Globus pallidus (tissue), 1 donor: ENCODE data around the gene TSTD1.

Source experiments
- DNase-seq: peaks from one replicate; pipeline ENCODE4 v3.0.0-alpha.2; 2015; ENCODE audit warnings: low spot score

TSTD1 gene

GRCh38 chr1:161038523-161039153 is at the start of gene TSTD1:
Gene TSTD1, minus strand, starts transcription at chr1:161038964. Its CDS starts 75 bp downstream, at chr1:161038889.
- DNase-seq = no peak

DNA sequence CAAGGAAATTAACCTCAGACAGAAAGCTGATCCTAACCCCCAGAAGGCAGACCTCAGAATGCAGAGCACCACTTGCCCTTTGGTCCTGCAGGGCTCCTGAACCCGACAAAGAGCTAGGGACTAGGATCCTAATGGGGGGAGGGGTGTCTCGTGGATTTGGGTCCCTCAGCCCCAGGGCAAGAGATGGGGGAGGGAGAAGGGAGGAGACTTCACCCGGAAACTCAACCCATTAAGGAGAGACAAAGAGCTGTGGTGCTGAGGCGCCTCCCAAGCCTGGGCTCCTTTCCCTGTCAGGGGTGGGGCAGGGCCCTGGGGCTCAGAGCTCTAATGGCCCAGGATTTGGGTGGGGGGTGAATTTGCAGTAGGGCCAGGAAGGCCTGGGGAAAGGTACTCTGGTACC is 47.7 kb upstream of the TSTD1 start:
- DNase-seq = no peak

DNA sequence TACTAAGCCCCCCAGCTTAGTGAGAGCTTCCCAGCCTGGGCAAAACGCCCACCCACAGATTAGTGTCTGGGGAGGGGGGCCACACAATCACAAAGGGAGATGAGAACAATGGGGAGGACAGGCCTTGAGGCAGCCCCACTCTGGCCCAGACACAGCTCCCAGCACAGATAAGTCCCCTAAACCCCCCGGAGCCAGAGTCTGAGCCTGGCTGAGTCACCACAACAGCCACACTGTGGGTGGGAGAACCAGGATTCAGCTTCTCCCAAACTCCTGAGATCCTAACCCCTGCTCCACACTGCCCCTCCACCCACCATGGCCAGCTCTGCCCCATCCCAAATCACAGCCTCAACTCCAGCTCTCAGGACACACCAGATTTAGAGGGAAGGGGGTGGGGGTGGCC is 46.4 kb upstream of the TSTD1 start:
- DNase-seq = no peak

- DNase-seq = no peak
Measured at GRCh38 chr1:161084597-161084988, 45.8 kb upstream of the TSTD1 start.

- no peak for DNase-seq
Measured at GRCh38 chr1:161083748-161084596, 45.2 kb upstream of the TSTD1 start.

DNA sequence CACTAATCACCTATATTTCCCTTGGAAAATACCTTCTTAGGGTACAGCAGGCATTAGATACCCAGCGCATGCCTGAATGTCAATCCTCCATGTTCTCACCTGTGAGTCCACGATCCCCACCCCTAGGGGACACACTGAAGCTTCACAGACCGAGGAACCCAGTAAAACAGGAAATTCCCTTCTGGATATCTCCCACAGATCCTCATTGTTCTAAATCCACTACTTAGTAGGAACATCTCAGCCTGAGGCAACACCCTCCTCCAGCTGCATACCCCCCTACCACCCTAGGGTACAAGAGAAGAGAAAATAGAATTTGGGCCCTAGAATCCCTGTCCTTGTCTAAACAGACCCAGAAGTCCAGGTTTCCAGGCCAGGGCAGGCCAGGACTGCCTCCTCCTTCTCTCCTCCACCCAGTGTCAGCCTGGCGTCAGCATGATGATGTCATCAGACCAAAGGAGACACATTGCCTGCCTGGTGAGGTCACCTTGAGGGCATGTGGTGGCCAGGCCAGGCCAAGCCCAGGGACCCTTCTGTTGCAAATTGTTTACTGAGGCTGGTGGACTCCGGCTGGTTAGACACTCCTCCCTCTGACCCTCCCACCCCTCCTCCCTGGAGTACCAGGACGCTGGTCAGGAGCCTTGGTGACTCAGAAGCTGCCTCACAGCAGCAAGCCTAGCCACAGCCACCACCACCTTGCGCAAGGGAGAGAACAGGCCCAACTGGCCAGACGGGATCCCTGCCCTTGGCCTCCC is 44.4 kb upstream of the TSTD1 start:
- DNase-seq = no peak

- no peak for DNase-seq
Measured at GRCh38 chr1:161082483-161082882, 43.7 kb upstream of the TSTD1 start.

GRCh38 chr1:161081519-161081918 is 42.8 kb upstream of the TSTD1 start:
- no peak for DNase-seq

DNA sequence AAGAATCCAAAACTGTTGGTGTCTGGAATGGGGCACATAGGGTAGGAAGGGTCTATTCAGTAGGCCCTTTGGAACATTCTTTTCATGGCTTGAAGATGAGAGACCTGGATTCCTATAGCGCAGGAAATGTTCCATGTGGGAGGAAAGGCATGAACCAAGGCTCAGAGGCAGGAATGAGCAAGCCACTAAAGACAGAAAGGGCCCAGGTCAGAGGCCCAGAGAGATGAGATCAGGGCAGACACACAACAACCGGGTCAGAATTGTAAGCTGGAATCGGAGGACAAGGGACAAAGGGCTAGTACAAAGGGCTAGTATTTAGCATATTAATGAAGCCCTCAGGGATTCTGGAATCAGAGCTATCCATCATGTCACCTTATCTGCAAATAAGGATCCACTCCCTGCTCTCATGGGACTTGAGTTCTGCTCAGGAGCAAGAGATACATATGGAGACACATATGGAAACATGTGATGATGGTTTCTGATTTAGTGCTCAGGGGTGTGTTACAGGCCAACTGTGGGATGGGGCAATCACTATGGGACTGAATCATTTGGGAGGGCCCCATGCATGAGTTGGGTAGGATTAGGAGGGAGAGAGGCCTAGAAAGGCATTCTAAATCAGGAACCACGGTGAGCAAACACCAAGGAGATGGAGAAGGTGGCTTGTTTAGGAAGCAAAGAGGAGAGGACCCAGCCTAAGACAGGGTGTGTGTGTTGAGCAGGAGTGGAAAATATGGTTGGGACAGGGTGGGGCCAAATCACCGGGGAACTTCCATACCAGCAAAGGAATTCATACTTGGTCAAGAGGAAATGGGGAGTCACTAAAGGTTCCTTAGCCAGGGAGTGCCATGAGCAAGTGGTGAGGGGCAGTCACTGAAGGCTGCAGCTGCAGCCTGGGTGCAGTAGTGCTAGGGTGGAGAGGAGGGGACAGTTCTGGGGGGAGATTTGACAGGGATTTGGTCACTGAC is 42.0 kb upstream of the TSTD1 start:
- no peak for DNase-seq

- DNase-seq = no peak
Measured at GRCh38 chr1:161079436-161080110, 40.8 kb upstream of the TSTD1 start.

DNA sequence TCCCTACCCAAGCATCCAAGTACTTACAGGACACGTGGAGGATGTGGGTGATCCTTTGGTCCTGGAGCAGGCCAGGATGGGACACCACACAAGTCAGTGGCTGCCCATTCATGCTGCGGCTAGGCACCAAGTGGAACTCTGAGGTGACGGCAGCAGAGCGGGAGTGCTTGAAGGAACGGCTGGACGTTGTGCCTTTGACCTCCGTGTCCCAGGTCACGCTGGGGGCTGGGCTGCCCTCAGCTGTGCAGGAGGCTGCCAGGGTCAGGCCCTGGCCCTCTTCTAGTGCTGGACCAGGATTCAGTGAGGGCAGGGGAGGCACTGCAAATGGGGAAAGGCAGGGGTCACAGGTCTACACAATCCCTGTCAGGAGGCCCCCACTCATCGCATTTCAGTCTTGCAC is 38.7 kb upstream of the TSTD1 start:
- DNase-seq = no peak

- DNase-seq = no peak
Measured at GRCh38 chr1:161076410-161076809, 37.6 kb upstream of the TSTD1 start.

DNA sequence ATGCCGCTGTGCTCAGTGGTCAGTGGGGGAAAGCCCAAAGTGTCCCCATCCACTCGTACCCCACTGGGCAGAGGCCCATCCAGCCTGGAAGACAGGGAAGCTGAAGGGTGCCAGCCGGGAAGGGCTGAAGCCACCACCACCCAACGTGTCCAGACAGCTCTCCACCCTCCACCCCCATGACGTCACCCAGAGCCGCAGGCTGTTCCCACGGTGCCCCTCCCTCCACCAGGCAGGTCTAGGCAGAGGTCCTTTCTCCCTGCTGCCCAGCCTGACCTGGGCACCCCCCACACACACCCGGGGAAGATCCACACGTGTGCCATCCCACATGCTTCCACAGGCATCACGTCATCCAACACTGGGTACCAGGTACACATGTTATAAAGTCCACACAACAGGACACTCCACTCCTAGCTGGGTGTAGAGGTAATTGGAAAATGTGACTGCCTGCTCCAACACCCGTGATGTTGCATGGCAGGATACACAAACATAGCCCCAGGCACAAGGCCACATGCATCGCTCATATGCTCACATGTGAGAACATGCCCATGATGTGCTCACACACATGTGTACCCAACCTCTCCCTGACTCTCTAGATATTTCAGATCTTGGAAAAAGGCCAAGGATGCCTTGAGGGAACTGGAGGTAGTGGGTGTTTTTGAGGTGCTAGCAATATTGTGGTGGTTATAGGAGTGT is 36.1 kb upstream of the TSTD1 start:
- no peak for DNase-seq

- DNase-seq = no peak
Measured at GRCh38 chr1:161073474-161074121, 34.8 kb upstream of the TSTD1 start.

DNA sequence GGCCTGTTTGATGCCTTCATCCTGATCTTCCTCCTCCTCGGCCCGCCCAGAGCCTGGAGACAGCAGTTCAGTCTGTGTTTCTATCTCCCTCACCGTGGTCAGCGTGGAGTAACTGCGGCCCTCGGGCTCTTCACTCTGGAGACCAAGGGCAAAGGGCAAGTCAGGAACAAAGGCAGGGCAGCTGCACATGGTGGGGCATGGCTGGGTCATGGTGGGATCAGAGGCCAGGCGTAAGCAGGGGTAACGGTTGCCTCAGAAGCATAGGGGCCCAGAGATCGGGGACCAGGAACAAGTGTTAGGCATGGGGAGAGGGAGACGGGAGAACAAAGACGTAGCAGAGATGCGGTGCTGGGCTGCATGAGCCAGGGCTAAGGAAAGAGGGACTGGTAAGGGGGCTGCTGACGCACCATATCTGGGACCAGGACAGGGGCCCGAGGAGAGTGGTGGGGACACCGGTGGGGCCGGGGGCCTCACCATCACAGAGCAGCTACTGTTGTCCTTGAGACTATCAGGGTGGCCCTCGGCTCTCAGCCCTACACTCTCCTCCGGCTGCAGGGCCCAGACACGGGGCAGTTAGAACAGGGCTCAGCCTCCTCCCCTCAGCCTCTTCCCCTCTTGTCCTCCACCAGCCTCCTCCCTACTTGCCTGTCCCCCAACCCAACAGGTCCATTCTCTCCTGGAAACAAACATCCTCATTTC is 34.1 kb upstream of the TSTD1 start:
- no peak for DNase-seq

GRCh38 chr1:161071886-161072371 is 33.2 kb upstream of the TSTD1 start:
- no peak for DNase-seq

DNA sequence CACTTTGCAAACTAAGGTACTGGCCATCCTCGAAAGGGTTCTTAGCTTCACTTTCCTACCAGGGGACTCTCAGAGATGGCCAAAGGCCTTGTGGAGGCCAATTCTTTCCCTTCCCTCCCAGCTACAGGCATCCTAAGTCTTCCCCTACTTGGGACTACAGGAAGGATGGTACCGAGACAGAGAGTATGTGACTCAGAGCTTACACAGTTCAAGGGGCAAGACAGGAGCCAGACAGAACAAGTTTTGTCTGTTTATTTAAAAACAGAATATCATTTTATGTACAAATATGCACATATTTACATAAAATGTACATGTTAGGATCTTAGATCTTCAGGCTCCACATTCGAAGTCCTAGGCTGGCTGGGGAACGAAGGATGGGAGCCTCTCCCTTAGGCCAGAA is 32.0 kb upstream of the TSTD1 start:
- DNase-seq = no peak

- peak; percentile 63 for DNase-seq
Measured at GRCh38 chr1:161069731-161070270, 31.0 kb upstream of the TSTD1 start, which contains the start of gene ARHGAP30. Gene ARHGAP30, minus strand, starts transcription at chr1:161069891. Its CDS starts 267 bp downstream, at chr1:161069624.

- DNase-seq = no peak
Measured at GRCh38 chr1:161069241-161069640, 30.5 kb upstream of the TSTD1 start.
